ENCODE measurements around the gene VOPP1. TPM values are rescaled to one million over a fixed set of nuclear protein-coding genes. Genes with fewer than 3 reads are reported as not detected.
"Not testable (repeated sequence)": the region's sequence is repeated elsewhere in the genome, so short reads cannot be mapped to it uniquely, and the experiment has no call there.

The VOPP1 gene
- total RNA-seq, 1 donor from 2014 or later: 25.5 TPM

DNA sequence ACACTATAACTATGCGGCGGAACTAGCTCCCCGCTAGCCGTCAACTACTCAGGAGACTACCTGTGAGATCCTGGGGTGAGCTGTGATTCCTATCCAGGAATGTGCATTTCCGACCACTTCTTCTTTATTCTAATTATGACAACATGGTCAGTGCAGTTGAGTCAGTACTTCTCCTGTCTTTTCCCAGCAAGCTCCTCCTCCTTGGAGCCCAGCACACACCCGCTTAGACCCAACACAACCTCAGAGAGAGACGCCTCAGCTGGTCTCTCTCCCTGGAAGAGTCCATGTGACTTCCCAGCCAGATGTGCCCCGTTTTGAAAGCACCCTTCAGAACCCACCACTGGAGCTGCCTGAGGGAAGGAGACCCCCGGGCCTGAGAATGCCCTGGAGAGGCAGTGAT, 100.7 kb downstream of the VOPP1 start:
- not testable (repeated sequence) for DNase-seq (ENCODE audit: low spot score)

DNA sequence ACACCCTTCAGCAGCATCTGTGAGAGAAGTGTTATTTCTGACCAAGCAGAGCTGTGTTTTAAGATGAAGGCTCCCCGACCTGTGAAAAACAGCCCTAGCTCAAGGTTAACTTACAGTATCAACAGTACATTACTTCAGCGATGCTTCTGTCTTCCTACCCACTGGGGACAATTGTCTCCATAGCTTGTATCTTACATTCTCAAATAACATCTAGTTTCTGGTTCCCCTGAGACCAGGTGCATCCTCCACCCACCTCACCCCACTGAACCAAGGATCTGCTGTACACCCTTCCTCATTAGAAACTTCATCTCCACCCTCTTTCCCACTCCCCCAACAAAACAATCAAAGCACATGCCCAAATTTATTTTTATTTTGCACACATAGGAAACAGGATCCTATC, 102.0 kb downstream of the VOPP1 start:
- no peak for DNase-seq (ENCODE audit: low spot score)

DNA sequence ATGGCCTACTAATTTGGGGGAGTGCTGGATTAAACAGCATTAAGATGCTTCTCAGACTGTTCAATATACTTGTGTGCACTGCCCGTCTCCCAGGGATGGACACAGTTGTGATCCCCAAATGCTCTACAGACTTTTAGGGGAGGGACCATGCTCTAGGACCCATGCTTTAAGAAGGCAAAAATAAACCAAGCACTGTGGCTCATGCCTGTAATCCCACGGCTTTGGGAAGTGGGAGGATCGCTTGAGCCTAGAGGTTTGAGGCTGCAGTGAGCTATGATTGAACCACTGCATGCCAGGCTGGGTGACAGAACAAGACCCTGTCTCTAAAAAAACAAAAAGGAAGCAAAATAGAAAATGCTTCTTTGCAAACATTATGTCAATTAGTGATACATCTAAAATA, 102.6 kb downstream of the VOPP1 start:
- peak; percentile 83 for DNase-seq (ENCODE audit: low spot score)

DNA sequence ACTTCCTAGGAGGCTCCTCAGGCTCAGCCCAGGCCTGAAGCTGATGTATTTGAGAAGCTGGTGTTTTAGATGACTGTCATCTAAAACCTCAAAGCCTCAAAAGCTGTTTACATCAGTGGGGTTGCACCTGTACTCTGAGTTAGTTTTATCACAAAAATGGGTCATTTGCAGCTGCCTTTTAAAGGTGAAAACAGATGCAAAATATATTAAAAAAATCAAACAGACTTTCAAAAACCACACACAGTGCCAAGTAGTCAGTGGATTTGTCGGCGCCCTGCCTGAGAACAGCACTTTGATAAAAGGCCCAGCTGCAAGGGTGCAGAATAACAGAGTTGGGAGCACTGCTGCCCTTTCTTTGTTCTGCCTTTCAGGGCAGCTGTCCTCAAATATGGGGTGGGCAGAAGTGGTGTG, 103.0 kb downstream of the VOPP1 start:
- DNase-seq (ENCODE audit: low spot score): no peak

DNA sequence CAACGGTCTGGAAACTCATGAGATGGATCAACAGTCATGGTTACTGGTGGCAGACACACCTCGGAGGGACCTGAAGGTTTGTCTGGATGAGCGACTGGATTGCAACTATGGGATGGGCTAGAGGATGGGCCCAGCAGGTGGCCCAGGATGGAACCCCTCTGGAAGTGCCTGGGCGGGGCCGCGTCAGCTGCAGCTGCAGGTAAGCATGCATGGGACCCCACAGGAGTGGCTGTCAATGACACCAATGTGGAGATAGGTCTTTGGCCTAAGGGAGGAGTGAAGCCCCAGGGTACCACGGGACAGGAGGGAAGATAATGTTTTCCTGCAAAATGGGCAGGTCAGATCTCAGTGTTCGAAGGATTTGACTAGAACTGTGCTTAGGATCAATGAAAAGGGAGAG, 103.8 kb downstream of the VOPP1 start:
- DNase-seq (ENCODE audit: low spot score): no peak

DNA sequence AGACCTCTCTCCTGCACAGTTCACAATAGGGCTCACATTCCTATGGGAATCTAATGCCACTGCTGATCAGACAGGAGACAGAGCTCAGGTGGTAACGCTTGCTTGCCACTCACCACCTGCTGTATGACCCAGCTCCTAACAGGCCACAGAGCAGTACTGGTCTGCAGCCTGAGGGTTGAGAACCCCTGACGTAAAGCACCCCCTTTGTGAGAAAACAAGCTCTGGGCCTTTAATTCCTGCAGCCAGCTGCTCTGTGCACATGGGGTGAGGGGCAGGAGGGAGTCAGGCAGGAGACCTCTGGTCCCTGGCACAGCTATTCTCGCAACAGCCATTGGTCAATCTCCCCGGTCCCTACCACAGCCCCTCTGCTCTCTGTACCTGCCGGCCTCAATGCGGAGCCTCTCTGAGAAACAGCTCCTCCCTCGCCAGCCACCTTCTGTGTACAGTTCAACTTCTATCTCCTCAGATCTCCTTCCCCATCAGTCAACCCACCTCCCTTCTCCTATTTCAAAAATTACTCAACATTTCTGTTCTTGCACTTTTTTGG, 105.2 kb downstream of the VOPP1 start:
- no peak for DNase-seq (ENCODE audit: low spot score)

DNA sequence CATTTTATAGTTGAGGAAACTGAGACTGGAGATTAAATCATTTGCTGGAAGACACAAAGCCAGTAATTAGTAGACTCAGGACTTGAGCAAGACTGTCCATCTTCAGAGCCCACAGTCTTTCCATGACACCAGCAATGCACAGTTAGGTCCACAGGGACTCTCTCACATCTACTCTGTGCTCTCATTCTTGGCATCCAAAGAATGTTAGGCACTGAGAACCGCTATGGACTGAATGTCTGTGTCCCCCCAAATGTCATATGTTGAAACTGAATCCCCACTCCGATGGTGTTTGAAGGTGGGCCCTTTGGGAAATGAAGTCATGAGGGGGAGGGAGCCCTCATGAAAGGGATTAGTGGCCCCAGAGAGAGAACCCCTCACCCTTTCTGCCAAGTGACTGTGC, 106.6 kb downstream of the VOPP1 start:
- DNase-seq (ENCODE audit: low spot score): no peak

DNA sequence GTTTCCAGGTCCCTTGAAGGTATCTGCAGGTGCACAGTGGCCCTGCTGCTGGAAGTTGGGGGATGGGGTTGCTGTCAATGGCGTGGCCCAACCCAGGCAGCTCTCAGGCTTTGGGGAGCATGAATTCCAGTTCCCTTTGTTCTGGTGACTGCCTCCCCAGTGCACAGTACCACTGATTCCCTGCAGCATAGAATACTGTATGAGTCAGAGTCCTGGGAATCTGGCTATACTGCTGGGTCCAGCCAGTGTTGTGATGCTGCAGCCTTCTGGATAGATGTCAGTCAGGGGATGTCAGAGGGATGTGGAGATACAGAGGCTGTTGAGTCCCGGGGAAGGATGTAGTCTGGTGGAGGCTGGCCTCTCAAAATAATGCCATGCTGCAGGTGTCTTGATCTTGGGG, 107.9 kb downstream of the VOPP1 start:
- no peak for DNase-seq (ENCODE audit: low spot score)

DNA sequence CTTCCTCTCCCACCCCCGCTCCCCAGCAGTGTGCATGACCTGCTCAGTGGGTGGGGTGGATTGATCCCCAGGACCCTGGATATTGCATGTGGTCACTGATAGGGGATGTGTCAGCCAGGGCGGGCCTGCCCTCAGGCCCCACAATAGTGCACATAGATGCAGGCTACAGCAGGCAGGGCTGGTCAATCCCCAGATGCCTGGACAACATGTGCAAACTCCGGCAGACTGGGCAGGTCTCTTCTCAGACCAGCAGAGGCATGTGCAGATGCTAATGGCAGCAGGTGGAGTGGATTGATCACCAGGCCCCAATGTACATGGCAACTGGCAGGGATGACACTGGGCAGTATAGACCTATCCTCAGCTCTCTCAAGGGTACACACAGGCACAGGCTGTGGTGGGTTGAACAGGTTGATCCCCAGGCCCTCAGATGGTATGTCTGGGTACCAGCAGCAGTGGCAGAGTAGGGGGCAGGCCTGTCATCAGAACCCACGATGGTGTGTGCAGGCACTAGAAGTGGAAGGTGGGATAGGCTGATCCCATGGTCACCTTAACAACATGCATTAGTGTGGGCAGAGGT, 108.5 kb downstream of the VOPP1 start:
- DNase-seq (ENCODE audit: low spot score): no peak

DNA sequence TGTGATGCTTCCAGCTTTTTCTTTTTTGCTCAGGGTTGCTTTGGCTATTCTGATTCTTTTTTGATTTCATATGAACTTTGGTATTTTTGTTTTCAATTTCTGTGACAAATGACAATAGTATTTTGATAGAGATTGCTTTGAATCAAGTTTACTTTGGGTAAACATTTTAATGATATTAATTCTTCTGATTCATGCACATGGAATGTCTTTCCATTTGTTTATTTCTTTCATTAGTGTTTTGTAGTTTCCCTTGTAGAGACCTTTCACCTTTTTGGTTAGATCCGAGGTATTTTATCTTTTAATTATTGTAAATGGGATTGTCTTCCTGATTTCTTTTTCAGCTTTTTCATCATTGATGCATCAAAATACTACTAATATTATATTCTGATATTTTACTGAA, 114.0 kb downstream of the VOPP1 start:
- DNase-seq (ENCODE audit: low spot score): no peak

DNA sequence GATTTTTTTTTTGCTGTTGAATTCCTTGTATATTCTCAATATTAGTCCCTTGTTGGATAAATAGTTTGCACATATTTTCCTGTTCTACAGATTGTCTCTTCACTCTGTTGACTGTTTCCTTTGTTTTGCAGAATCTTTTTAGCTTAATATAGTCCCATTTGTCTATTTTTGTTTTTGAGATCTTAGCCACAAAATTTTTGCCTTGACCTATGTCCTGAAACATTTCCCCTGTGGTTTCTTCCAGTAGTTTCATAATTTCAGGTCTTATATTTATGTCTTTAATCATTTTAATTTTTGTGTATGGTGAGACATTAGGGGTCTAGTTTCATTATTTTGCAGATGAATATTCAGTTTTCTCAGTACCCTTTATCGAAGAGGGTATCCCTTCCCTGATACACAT, 114.5 kb downstream of the VOPP1 start:
- DNase-seq (ENCODE audit: low spot score): no peak

DNA sequence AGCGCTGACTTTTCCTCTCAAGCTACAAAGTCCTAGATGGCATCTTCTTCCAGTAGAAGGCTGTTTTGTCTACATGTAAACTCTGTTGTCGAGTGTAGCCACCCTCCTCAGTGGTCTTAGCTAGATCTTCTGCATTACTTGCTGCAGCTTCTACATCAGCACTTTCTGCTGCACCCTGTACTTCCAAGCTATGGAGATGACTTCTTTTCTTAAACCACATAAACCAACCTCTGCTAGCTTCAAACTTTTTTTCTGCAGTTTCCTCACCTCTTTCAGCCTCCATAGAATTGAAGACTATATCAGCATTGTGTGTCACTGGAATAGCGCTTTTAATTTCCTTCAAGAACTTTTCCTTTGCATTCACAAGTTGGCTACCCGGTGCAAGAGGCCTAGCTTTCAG, 119.3 kb downstream of the VOPP1 start:
- DNase-seq (ENCODE audit: low spot score): no peak

DNA sequence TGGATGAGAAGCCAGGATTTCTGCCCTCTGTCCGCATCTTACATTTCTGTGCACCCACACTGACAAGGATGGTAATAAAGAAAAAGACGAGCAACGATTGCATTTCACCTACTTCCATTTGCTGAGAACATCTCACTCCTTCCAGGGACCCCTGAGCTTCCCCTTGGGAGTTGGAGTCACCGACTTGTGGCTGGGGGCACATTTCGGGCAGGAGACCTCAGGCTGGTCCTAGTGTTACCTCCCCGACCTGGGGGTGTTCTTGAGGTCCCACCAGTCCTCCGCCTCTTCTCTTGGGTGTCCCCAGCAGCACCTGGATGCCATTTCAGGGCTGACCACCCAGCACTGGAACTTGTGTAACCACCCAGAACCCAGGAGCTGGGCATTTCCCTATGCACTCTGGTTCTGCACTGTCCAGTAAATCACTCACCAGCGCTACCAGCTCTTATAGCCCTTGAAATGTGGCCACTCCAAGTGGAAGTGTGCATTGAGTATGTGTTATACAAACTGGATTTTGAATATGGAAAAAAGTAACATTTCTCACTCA, 122.2 kb downstream of the VOPP1 start:
- no peak for DNase-seq (ENCODE audit: low spot score)

DNA sequence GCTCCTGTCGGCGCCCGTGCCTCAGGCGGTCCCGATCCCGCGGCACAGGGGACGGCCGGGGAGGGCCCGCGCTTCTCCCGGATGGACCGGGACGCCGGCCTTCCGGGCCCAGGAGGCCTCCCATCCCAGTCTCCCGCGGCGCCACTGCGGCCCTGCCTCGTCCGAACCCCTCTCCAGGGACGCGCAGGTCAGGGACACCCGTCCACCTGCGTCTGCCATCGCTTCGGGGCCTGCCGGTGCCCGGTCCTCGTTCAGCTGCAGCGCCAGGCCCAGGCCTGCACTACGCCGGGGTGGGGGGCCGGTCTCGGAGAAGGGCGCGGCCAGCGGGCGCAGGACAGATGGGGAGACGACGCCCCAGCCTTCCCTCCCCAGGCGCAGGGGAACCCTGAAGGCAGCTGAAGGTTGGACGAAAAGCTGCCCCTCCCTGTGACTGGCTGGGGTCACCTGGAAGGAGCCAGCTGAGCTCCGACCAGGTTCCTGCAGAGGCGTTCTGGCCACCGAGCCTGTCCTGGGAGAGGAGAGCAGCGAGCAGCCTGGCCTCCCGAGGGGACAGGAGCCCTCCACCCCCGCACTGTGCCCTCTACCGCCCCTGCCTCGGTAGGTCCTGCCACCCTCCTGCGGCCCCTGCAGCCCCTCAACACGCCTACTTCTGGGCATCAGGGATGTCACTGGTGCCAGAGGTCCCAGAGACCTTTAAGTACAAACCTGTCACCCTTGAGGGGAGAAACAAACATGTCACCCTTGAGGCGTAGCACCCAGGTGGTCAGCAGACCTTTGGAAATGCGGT, 122.9 kb downstream of the VOPP1 start:
- DNase-seq (ENCODE audit: low spot score): no peak

DNA sequence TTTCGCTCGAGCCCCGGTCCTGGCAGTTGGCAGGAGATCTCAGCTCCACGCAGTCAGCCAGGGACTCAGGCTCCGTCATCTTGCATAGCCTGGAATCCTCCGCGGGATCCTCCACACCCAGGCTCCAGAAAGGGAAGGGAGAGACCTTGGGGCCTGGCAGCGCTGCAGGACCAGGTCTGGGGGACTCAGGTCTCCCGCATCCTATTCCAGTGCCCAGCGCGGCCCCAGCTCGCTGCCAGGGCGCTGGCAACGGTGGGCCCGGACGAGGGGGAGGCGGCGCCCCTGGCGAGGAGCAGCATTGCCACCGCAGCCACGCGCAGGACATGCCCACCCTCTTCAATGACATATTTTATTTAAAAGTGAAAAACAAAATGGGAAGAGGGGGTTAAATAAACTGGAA, 123.8 kb downstream of the VOPP1 start:
- no peak for DNase-seq (ENCODE audit: low spot score)

DNA sequence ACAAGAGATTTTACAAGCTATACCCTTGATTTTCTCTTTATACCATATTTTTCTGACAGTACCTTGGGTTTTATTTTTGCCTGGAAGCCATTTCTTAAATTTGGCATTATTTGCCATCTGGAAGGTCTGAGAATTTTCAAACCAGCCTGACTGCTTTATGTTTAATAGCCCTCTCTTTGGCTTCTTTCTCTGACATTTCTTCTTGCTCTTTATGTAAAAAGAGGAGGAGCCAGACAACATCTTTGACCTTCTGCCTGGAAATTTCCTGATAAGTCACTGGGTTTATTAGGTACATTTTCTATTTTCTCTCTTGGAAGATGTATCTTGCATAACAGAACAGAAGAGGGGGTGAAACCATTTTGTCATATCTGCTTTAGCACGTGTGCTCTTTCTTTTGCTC, 127.5 kb downstream of the VOPP1 start:
- DNase-seq (ENCODE audit: low spot score): peak; percentile 49

DNA sequence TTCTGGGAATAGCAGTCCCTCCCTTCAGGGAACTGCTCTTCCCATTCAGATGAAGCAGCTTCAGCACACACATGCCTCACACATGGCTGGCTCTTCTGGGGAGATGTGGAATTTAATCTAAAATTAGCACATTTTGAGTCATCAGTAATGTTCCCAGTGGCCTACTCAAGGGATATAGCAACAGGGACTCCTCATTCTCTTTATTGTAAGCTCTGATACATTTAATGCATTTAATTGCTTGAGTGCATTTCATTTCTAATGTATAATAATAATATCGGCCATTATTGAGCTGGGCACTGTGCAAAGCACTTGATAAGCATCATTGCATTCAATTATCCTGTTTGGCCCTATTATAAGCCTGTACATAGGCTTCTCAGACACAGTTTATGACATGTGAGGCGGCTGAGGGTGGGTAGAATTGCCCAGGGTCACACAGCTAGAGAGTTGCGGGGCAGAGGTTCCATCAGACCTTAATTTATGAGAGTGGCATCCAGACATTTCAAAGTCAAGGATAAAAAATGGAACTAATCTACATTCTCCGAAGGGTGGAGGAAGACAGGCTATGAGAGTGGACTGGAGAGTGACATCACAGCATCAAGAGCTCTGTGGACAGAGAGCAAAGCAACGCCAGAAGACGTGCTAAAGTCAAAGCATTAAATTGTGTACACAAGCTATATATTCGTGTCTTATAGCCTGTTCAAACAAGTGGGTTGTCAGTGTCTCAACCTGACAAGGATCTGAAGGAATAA, 130.4 kb downstream of the VOPP1 start:
- DNase-seq (ENCODE audit: low spot score): peak; percentile 19

DNA sequence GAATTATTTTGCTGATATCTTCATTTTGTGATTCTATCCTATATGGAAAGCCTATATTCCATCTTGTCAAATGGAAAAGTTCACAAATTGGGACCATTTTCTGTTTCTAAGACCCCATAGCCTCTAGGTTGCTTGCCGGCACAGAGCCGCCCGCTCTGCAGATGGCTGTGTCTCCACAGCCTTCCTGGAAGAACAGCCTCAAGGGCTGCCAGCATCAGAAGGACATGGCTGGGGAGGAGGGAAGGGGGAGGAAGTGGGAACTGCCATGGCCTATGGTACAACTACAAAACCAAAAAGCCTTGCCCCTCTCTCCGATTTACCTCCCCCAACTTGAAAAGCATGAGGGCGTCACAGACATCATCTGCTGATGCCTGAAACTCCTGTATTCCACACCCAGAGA, 131.3 kb downstream of the VOPP1 start:
- DNase-seq (ENCODE audit: low spot score): no peak

DNA sequence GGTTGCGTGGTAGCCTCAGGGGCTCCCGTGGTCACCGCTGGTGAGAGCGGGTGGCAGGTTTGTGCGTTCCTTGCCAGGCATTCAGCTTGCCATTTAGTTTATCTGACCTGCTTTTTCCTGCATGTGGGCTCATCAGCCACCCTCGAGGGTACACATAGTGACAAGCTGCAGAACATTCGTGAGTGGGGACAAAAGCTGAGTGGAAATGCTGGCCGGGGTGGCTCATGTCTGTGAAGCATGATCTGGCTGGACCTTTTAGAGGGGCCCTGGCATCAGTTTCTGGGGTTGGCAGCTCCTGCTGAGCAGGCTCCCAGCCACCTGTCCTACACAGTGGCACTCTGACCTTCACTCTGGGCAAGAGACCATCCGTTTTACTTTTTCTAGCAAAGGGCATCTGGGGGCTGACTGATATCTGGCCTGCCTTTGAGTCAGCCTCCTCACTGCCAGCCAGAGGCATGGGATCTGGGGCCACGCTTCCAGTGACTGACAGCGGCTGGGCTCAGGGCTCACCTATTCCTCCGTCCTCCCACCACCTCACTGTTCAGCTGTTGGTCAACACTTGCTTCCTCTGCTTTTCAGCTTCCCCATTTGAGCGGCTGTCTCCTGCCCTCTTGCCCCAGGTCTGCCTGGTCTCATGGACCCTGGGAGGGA, 132.1 kb downstream of the VOPP1 start:
- DNase-seq (ENCODE audit: low spot score): no peak

DNA sequence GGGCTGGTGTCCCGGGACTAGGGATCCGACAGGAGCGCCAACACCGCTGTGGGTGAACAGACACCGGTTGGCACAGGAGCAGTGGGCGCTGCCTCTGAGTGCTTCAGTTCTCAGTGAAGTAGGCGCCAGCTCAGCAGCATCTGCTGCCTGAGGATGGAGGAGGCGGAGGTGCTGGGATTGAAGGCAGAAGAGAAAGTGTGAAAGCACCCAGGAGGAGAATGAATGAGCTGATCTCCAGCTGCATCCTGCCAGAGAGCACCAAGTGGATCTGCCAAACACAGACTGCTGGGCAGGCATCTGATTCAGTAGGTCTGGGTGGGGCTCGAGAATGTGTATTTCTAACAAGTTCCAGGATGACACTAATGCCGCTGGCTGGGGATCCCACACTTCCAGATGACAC, 132.7 kb downstream of the VOPP1 start:
- no peak for DNase-seq (ENCODE audit: low spot score)

DNA sequence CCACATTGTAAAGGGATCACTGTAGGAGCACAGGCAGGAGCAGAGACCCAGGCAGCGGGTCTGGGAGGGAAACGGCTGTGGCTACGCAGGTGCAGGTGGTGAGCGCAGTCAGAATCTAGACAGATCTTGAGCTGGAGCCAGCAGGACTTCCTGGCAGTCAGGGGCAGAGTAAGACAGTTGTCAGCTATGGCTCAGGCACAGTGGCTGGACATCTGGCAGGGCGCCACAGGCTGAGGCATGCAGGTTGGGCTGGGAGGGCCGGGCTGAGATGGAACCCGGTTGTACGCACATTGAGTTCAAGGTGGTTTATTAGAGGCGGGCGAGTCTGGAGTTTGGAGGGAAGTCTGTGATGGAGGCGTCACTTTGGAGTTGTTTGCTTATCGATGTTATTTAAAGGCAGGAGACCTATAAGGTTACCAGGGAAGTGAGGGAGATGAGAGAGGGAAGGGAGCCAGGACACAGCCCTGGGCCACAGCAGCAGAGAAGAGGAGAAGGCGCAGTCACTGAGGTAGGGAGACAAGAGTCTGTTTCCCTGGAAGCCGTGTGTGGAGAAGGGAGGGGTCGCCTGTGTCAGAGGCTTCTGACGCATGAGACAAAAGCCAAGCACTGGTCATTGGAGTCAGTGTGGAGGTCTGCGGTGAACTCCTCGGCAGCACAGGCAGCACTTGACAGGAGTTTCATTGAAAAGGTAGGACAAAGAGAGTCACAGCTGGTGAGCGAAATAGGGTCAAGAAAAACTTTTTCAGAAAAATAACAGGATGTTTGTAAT, 133.4 kb downstream of the VOPP1 start:
- no peak for DNase-seq (ENCODE audit: low spot score)
